GM23338 (cell line): ENCODE measurements around the gene SLC7A10. TPM values are rescaled to one million over a fixed set of nuclear protein-coding genes. Genes with fewer than 3 reads are reported as not detected.

Source experiments
- ATAC-seq: fragments of 200-7000 bp; cut with Tn5 transposase; 3 replicates; pipeline ENCODE4 v1.9.1; 2020
- DNase-seq: peaks from one replicate; pipeline ENCODE4 v3.0.0-alpha.2; 2015; ENCODE audit warnings: low spot score
- H2AFZ ChIP-seq: fragments of 200-600 bp; sonication (generic); 2 replicates; pipeline ENCODE4 v1.8.0; 2016; ENCODE audit warnings: antibody characterized with exemption, mild to moderate bottlenecking, moderate library complexity
- H3F3A ChIP-seq: fragments of 200-600 bp; sonication (generic); replicated peaks from 2 replicates; pipeline ENCODE4 v1.8.0; 2017; ENCODE audit warnings: antibody characterized with exemption, mixed run types, low read depth
- H3K27ac ChIP-seq: fragments of 200-600 bp; sonication (generic); 2 replicates; pipeline ENCODE4 v1.6.1; 2016; ENCODE audit warnings: low read depth
- H3K27me3 ChIP-seq: fragments of 200-600 bp; sonication (generic); 2 replicates; pipeline ENCODE4 v1.8.0; 2016; ENCODE audit warnings: mild to moderate bottlenecking, mixed run types, moderate library complexity; ENCODE audit not compliant: insufficient read depth
- H3K36me3 ChIP-seq: fragments of 200-600 bp; sonication (generic); 2 replicates; pipeline ENCODE4 v1.8.0; 2016; ENCODE audit warnings: mild to moderate bottlenecking; ENCODE audit not compliant: insufficient read depth
- H3K4me1 ChIP-seq: fragments of 200-600 bp; sonication (generic); 2 replicates; pipeline ENCODE4 v1.8.0; 2016; ENCODE audit warnings: mild to moderate bottlenecking, moderate library complexity; ENCODE audit not compliant: insufficient read depth
- H3K4me2 ChIP-seq: fragments of 200-600 bp; sonication (generic); 2 replicates; pipeline ENCODE4 v1.7.1; 2017; ENCODE audit warnings: mixed run types
- H3K4me3 ChIP-seq: fragments of 200-600 bp; sonication (generic); 2 replicates; pipeline ENCODE4 v1.6.1; 2016; ENCODE audit warnings: mixed run types
- H3K79me2 ChIP-seq: fragments of 200-600 bp; sonication (generic); replicated peaks from 2 replicates; pipeline ENCODE4 v1.8.0; 2017; ENCODE audit warnings: mild to moderate bottlenecking; ENCODE audit not compliant: insufficient read depth
- H3K9me2 ChIP-seq: fragments of 200-600 bp; sonication (generic); 2 replicates; pipeline ENCODE4 v1.8.0; 2017; ENCODE audit not compliant: insufficient read depth
- H4K20me1 ChIP-seq: fragments of 200-600 bp; sonication (generic); replicated peaks from 2 replicates; pipeline ENCODE4 v1.8.0; 2017; ENCODE audit warnings: mild to moderate bottlenecking; ENCODE audit not compliant: insufficient read depth
- H3K27ac Mint-ChIP-seq: 2 replicates; pipeline ENCODE4 v1.8.0; 2020; ENCODE audit warnings: inconsistent platforms, mild to moderate bottlenecking, moderate library complexity, mixed read lengths
- H3K27me3 Mint-ChIP-seq: 3 replicates; pipeline ENCODE4 v1.8.0; 2022; ENCODE audit warnings: low read depth, mild to moderate bottlenecking, moderate library complexity, mixed read lengths, inconsistent platforms; ENCODE audit not compliant: insufficient read depth, poor library complexity
- H3K36me3 Mint-ChIP-seq: 3 replicates; pipeline ENCODE4 v1.8.0; 2021; ENCODE audit warnings: low read depth, mild to moderate bottlenecking, inconsistent platforms, moderate library complexity, mixed read lengths
- H3K4me1 Mint-ChIP-seq: 3 replicates; pipeline ENCODE4 v1.8.0; 2020; ENCODE audit warnings: mild to moderate bottlenecking, inconsistent platforms, mixed read lengths
- H3K4me3 Mint-ChIP-seq: 3 replicates; pipeline ENCODE4 v1.8.0; 2021; ENCODE audit warnings: moderate library complexity, mild to moderate bottlenecking, inconsistent platforms, mixed read lengths
- H3K9me3 Mint-ChIP-seq: 3 replicates; pipeline ENCODE4 v1.8.0; 2020; ENCODE audit warnings: moderate library complexity, mild to moderate bottlenecking, inconsistent platforms, mixed read lengths
- CREB1 ChIP-seq: fragments of 250-450 bp; sonication (Bioruptor Pico); IDR thresholded peaks from 2 replicates; pipeline ENCODE4 v1.5.0; 2020; ENCODE audit warnings: low read depth, mild to moderate bottlenecking, moderate library complexity
- EZH2 ChIP-seq: fragments of 200-600 bp; sonication (generic); IDR thresholded peaks from one replicate; pipeline ENCODE4 v1.8.0; 2017; ENCODE audit warnings: antibody characterized with exemption, mild to moderate bottlenecking, low read depth; ENCODE audit not compliant: unreplicated experiment
- POLR2AphosphoS5 ChIP-seq: IDR thresholded peaks from 2 replicates; pipeline ENCODE4 v1.6.1; 2016; ENCODE audit warnings: antibody characterized with exemption, low read depth
- STAT1 ChIP-seq: IDR thresholded peaks from one replicate; pipeline ENCODE4 v1.6.1; 2016; ENCODE audit warnings: antibody characterized with exemption; ENCODE audit not compliant: unreplicated experiment
- ZNF114 ChIP-seq: fragments of 250-450 bp; sonication (Bioruptor Pico); IDR thresholded peaks from 2 replicates; pipeline ENCODE4 v1.5.0; 2020; ENCODE audit warnings: mild to moderate bottlenecking, moderate library complexity
- ZNF331 ChIP-seq: fragments of 250-450 bp; sonication (Bioruptor Pico); IDR thresholded peaks from 2 replicates; pipeline ENCODE4 v1.5.0; 2020; ENCODE audit warnings: low read depth, mild to moderate bottlenecking, moderate library complexity
- polyA plus RNA-seq: library from polyadenylated mRNA; unstranded; fragments of >200 nt; fragmentation: Nextera tagmentation; extraction: Ambion mirVana; gene quantifications from 2 replicates; pipeline ENCODE4 v1.2.1, GENCODE V29; 2016
- total RNA-seq: library from RNA; depleted of rRNA; stranded (reverse); fragments of >200 nt; shearing (Covaris generic); gene quantifications from 2 replicates; pipeline ENCODE4 v1.2.3, GENCODE V29; 2014
- TF ChIP-seq, protein P1 (sequence below): fragments of 250-450 bp; sonication (Bioruptor Pico); IDR thresholded peaks from 2 replicates; pipeline ENCODE4 v1.5.0; 2020; ENCODE audit warnings: mild to moderate bottlenecking, moderate library complexity
- TF ChIP-seq, protein P2 (sequence below): IDR thresholded peaks from 2 replicates; pipeline ENCODE4 v1.6.1; 2016; ENCODE audit warnings: antibody characterized with exemption
- TF ChIP-seq, protein P3 (sequence below): IDR thresholded peaks from one replicate; pipeline ENCODE4 v1.6.1; 2018; ENCODE audit warnings: antibody characterized with exemption; ENCODE audit not compliant: unreplicated experiment

The SLC7A10 gene
- total and polyA plus RNA-seq, 2 experiments from 2014 or later: 3.3 to 6.3 TPM

DNA sequence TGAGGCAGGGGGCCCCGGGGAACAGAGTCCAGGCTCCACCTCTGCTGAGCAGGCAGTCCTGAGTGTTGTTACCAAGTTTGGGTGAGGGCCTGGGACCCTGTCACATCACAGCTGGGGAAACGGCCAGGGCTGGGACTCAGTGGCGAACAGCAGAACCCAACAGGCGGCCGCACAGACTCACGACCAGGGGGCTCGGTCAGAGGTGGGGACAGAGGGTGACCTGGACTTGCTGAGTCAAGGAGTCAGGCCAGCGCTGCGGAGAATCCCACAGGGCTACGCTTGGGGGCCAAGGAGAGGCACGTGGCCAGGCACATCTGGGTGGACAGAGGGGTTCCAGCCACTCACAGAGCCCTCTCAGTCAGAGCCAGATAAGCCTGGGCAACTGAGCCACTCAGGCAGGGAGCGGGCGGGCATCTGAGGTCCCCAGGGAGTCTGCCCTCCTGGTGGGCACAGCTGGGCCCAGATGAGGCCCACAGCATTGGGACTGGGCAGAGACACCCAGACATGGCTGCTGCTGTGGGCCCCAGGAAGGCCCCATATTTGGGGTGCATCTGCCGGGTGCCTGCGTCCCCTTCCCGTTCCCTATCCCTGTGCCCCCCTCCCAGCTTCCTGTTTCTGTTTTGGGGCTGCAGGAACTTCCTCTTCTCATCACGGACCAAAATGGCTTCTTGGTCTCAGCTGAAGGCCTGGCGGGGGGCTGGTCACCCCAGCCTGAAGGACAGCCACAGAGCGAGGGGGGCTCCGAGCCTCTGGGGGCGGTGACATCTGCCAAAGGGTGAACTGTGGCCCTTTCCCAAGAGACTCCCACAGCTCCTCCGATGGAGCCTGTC lies 42.7 kb upstream of the SLC7A10 start:
- H3K4me2 ChIP-seq: no peak overlapping the region
- H4K20me1 ChIP-seq: no peaks in the 10 kb centered on the region
- Mint-ChIP-seq H3K4me1 (peaks cover 7% of the 10 kb centered on the region), H3K36me3 (no peaks in the 10 kb centered on the region), H3K27ac (no peak overlapping the region), H3K9me3 (no peaks in the 10 kb centered on the region), H3K4me3 (no peak overlapping the region), H3K27me3 (peaks cover 15% of the 10 kb centered on the region)
- no peaks in the 10 kb centered on the region for H3F3A ChIP-seq
- no peaks in the 10 kb centered on the region for H3K4me1 ChIP-seq
- TF ChIP-seq ZNF114 (no peak), CREB1 (CRISPR knock-in tag) (no peak)
- TF ChIP-seq, protein P1, sequence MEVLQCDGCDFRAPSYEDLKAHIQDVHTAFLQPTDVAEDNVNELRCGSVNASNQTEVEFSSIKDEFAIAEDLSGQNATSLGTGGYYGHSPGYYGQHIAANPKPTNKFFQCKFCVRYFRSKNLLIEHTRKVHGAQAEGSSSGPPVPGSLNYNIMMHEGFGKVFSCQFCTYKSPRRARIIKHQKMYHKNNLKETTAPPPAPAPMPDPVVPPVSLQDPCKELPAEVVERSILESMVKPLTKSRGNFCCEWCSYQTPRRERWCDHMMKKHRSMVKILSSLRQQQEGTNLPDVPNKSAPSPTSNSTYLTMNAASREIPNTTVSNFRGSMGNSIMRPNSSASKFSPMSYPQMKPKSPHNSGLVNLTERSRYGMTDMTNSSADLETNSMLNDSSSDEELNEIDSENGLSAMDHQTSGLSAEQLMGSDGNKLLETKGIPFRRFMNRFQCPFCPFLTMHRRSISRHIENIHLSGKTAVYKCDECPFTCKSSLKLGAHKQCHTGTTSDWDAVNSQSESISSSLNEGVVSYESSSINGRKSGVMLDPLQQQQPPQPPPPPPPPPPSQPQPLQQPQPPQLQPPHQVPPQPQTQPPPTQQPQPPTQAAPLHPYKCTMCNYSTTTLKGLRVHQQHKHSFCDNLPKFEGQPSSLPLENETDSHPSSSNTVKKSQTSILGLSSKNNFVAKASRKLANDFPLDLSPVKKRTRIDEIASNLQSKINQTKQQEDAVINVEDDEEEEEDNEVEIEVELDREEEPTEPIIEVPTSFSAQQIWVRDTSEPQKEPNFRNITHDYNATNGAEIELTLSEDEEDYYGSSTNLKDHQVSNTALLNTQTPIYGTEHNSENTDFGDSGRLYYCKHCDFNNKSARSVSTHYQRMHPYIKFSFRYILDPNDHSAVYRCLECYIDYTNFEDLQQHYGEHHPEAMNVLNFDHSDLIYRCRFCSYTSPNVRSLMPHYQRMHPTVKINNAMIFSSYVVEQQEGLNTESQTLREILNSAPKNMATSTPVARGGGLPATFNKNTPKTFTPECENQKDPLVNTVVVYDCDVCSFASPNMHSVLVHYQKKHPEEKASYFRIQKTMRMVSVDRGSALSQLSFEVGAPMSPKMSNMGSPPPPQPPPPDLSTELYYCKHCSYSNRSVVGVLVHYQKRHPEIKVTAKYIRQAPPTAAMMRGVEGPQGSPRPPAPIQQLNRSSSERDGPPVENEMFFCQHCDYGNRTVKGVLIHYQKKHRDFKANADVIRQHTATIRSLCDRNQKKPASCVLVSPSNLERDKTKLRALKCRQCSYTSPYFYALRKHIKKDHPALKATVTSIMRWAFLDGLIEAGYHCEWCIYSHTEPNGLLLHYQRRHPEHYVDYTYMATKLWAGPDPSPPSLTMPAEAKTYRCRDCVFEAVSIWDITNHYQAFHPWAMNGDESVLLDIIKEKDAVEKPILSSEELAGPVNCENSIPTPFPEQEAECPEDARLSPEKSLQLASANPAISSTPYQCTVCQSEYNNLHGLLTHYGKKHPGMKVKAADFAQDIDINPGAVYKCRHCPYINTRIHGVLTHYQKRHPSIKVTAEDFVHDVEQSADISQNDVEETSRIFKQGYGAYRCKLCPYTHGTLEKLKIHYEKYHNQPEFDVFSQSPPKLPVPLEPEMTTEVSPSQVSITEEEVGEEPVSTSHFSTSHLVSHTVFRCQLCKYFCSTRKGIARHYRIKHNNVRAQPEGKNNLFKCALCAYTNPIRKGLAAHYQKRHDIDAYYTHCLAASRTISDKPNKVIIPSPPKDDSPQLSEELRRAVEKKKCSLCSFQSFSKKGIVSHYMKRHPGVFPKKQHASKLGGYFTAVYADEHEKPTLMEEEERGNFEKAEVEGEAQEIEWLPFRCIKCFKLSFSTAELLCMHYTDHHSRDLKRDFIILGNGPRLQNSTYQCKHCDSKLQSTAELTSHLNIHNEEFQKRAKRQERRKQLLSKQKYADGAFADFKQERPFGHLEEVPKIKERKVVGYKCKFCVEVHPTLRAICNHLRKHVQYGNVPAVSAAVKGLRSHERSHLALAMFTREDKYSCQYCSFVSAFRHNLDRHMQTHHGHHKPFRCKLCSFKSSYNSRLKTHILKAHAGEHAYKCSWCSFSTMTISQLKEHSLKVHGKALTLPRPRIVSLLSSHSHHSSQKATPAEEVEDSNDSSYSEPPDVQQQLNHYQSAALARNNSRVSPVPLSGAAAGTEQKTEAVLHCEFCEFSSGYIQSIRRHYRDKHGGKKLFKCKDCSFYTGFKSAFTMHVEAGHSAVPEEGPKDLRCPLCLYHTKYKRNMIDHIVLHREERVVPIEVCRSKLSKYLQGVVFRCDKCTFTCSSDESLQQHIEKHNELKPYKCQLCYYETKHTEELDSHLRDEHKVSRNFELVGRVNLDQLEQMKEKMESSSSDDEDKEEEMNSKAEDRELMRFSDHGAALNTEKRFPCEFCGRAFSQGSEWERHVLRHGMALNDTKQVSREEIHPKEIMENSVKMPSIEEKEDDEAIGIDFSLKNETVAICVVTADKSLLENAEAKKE (CRISPR knock-in tag): no peak
- H3K4me3 ChIP-seq: no peak overlapping the region
- no peak for DNase-seq
- H3K27ac ChIP-seq: no peak overlapping the region
- no peak for ATAC-seq
- H3K9me2 ChIP-seq: no peaks in the 10 kb centered on the region
- H3K27me3 ChIP-seq: no peaks in the 10 kb centered on the region
- no peak overlapping the region for H2AFZ ChIP-seq
- no peaks in the 10 kb centered on the region for H3K79me2 ChIP-seq
- no peaks in the 10 kb centered on the region for H3K36me3 ChIP-seq

DNA sequence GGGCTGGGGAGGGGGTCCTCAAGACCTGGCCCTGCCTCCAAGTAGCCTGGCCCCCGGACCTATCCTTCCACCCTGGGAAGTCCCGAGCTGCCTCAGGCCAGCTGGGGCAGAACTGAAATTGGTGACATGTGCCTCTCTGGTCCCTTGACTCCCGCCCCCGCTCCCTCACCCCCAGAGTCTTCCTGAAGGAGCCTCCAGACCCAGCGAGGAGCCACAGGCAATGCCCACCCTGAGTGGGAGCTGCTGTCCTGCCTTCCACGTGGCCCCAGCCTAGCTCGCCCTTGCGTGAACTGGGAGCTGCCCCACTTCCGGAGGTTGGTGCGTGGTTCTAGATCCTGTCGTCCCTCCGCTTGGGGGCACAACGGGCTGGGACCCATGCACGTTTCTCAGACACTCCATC lies 42.1 kb upstream of the SLC7A10 start:
- Histone ChIP-seq H3K4me1 (no peaks in the 10 kb centered on the region), H4K20me1 (no peaks in the 10 kb centered on the region), H3K79me2 (no peaks in the 10 kb centered on the region), H3F3A (no peaks in the 10 kb centered on the region), H2AFZ (no peak overlapping the region), H3K36me3 (no peaks in the 10 kb centered on the region), H3K27me3 (no peaks in the 10 kb centered on the region), H3K4me2 (no peak overlapping the region), H3K27ac (no peak overlapping the region), H3K9me2 (no peaks in the 10 kb centered on the region), H3K4me3 (no peak overlapping the region)
- DNase-seq: no peak
- Mint-ChIP-seq H3K4me3 (no peak overlapping the region), H3K27me3 (peaks cover 13% of the 10 kb centered on the region), H3K36me3 (no peaks in the 10 kb centered on the region; the same call in 2 of the 3 replicates), H3K4me1 (peaks cover under 1% of the 10 kb centered on the region; the same call in 1 of the 3 replicates), H3K9me3 (no peaks in the 10 kb centered on the region; the same call in 2 of the 3 replicates), H3K27ac (no peak overlapping the region)
- ATAC-seq: no peak
- TF ChIP-seq POLR2AphosphoS5: no peak
- no peak for TF ChIP-seq EZH2
- TF ChIP-seq, protein P2, sequence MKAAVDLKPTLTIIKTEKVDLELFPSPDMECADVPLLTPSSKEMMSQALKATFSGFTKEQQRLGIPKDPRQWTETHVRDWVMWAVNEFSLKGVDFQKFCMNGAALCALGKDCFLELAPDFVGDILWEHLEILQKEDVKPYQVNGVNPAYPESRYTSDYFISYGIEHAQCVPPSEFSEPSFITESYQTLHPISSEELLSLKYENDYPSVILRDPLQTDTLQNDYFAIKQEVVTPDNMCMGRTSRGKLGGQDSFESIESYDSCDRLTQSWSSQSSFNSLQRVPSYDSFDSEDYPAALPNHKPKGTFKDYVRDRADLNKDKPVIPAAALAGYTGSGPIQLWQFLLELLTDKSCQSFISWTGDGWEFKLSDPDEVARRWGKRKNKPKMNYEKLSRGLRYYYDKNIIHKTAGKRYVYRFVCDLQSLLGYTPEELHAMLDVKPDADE: no peak
- no peak for TF ChIP-seq CREB1 (CRISPR knock-in tag)
- TF ChIP-seq, protein P3, sequence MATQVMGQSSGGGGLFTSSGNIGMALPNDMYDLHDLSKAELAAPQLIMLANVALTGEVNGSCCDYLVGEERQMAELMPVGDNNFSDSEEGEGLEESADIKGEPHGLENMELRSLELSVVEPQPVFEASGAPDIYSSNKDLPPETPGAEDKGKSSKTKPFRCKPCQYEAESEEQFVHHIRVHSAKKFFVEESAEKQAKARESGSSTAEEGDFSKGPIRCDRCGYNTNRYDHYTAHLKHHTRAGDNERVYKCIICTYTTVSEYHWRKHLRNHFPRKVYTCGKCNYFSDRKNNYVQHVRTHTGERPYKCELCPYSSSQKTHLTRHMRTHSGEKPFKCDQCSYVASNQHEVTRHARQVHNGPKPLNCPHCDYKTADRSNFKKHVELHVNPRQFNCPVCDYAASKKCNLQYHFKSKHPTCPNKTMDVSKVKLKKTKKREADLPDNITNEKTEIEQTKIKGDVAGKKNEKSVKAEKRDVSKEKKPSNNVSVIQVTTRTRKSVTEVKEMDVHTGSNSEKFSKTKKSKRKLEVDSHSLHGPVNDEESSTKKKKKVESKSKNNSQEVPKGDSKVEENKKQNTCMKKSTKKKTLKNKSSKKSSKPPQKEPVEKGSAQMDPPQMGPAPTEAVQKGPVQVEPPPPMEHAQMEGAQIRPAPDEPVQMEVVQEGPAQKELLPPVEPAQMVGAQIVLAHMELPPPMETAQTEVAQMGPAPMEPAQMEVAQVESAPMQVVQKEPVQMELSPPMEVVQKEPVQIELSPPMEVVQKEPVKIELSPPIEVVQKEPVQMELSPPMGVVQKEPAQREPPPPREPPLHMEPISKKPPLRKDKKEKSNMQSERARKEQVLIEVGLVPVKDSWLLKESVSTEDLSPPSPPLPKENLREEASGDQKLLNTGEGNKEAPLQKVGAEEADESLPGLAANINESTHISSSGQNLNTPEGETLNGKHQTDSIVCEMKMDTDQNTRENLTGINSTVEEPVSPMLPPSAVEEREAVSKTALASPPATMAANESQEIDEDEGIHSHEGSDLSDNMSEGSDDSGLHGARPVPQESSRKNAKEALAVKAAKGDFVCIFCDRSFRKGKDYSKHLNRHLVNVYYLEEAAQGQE: no peak
- TF ChIP-seq STAT1: no peak
- TF ChIP-seq ZNF331 (CRISPR knock-in tag): no peak
